BE2C (cell line): ENCODE measurements around the gene XAB2.

Source experiments
- DNase-seq: peaks from one replicate; pipeline ENCODE4 v3.0.0-alpha.2; 2020
- H3K27me3 ChIP-seq: fragments of 250-450 bp; sonication (Bioruptor Pico); 2 replicates; pipeline ENCODE4 v1.5.1; 2020; ENCODE audit warnings: mild to moderate bottlenecking
- H3K36me3 ChIP-seq: fragments of 250-450 bp; sonication (Bioruptor Pico); 2 replicates; pipeline ENCODE4 v1.5.1; 2020; ENCODE audit warnings: mild to moderate bottlenecking
- H3K4me1 ChIP-seq: fragments of 250-450 bp; sonication (Bioruptor Pico); 2 replicates; pipeline ENCODE4 v1.5.1; 2020
- H3K4me3 ChIP-seq: 2 replicates; pipeline ENCODE4 v1.5.1; 2011; ENCODE audit warnings: low read depth, low read length
- H3K9me3 ChIP-seq: fragments of 250-450 bp; sonication (Bioruptor Pico); 2 replicates; pipeline ENCODE4 v1.5.1; 2020
- TF ChIP-seq, protein P1 (sequence below): IDR thresholded peaks from 2 replicates; pipeline ENCODE4 v1.5.1; 2012; ENCODE audit warnings: mild to moderate bottlenecking, low read depth, low read length

Gene XAB2

DNA sequence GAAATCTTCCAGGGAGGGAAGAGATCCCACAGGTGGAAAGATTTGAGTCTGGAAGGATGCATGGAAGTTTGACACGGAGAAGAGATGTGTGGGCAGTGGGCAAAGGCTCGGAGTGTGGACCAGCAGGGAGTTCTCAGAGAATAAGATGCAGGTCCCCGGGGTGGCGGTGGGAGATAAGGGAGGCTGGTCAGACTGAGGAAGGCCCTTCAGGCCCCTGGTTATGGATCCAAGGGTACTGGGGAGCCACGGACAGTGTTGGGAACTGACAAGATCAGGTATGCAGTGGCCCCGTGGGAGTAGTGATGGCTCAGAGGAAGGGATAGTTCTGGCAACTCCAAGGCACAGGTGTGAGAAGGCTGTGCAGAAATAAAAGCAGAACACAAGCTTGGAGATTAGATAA, 31.2 kb downstream of the XAB2 start:
- Histone ChIP-seq H3K27me3 (peaks cover 6% of the 10 kb centered on the region; the same call in 1 of the 2 replicates), H3K4me1 (peaks cover 7% of the 10 kb centered on the region), H3K4me3 (no peak overlapping the region), H3K9me3 (no peaks in the 10 kb centered on the region), H3K36me3 (no peaks in the 10 kb centered on the region)
- TF ChIP-seq, protein P1, sequence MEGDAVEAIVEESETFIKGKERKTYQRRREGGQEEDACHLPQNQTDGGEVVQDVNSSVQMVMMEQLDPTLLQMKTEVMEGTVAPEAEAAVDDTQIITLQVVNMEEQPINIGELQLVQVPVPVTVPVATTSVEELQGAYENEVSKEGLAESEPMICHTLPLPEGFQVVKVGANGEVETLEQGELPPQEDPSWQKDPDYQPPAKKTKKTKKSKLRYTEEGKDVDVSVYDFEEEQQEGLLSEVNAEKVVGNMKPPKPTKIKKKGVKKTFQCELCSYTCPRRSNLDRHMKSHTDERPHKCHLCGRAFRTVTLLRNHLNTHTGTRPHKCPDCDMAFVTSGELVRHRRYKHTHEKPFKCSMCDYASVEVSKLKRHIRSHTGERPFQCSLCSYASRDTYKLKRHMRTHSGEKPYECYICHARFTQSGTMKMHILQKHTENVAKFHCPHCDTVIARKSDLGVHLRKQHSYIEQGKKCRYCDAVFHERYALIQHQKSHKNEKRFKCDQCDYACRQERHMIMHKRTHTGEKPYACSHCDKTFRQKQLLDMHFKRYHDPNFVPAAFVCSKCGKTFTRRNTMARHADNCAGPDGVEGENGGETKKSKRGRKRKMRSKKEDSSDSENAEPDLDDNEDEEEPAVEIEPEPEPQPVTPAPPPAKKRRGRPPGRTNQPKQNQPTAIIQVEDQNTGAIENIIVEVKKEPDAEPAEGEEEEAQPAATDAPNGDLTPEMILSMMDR: no peak
- DNase-seq: no peak

DNA sequence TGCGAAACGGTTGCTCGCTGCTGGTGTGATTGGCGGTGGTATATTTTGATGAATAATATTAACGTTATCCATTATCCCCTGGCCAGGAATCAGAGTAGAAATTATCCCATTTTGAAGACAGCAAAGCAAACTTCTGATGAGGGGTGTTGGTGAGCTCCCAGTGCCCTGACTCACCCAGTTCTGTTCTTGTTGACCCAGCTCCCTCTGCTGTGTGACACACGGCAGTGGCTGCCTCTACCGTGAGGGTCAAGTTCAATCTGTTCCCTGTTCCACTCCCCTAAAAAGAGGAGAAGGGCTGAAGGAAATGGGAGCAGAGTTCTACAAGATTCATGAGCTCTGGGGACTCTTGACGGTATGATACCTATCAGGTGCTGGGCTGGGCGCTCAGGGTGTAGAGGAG, 31.7 kb downstream of the XAB2 start:
- Histone ChIP-seq H3K4me3 (no peak overlapping the region), H3K9me3 (no peaks in the 10 kb centered on the region), H3K4me1 (peaks cover 7% of the 10 kb centered on the region), H3K36me3 (no peaks in the 10 kb centered on the region), H3K27me3 (peaks cover 6% of the 10 kb centered on the region; the same call in 1 of the 2 replicates)
- TF ChIP-seq, protein P1: no peak
- DNase-seq: no peak

DNA sequence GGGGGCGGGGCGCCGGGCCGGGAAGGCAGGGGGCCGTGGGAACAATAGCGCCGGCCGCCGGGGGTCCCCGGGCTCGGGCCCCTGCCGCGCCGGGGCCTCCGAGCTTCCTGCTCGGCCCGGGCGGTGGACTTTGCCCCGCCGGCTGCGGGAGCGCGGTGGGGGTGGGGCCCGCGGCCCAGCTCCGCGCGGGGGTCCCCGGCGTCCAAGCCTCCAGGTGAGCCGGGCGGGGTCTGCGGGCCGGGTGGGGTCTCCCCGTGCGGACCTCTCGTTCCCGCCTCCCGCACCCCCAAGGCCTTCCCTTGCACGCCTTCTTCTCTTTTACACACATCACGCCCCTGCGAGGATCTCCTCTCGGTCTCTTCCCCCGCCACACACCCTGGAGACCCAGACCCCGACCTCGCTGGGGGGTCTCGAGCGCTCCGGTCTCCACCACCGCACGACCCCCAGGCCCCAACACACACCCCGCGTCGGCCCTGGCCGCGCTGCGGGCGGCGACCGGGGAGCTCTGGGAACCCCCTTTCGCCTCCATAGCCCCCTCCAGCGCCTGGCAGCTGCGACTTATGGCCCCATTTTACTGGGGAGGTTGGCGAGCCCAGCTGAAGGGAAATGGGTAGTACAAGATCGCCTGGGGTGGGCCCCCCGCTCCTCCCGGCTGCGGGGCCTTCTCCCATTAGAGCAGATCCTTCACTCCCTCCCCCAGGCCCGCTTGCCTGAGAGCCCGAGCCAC, 33.0 kb downstream of the XAB2 start:
- Histone ChIP-seq H3K9me3 (no peaks in the 10 kb centered on the region), H3K4me3 (peak overlapping the region; percentile 46), H3K4me1 (peaks cover 7% of the 10 kb centered on the region), H3K36me3 (no peaks in the 10 kb centered on the region), H3K27me3 (peaks cover 6% of the 10 kb centered on the region; the same call in 1 of the 2 replicates)
- TF ChIP-seq, protein P1: no peak
- no peak for DNase-seq

DNA sequence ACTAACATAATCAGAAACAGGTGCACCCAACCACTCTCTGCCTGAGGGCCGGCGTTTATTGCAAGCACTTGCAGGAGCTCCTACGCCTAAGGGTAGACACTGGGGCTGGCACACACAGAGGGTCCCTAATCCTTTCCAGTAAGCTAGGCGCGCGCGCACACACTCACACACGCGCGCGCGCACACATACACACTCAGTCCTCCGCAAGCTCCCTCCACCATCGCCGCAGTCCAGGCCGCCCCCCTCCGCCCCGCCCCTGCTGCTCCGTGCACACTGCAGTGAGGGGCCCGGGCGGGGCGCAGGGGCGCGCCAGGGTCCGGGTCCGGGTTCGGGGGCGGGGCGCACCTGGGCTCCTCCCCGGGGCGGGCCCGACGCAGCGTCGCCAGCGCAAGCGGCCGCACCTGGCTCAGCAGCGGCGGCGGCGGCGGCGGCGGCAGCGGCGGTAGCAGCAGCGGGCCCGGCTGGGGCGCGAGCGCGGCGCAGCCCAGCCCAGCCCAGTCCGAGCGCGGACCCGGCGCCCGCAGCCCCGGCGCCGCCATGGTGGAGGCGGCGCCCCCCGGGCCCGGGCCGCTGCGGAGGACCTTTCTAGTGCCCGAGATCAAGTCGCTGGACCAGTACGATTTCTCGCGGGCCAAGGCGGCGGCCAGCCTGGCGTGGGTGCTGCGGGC, 33.7 kb downstream of the XAB2 start, which contains the start of gene CAMSAP3:
Gene CAMSAP3, plus strand, starts transcription at position 398 of the 668 bp plus-strand sequence. Its CDS starts 140 bp downstream, at position 538.
- Histone ChIP-seq H3K9me3 (no peaks in the 10 kb centered on the region), H3K4me3 (peak within 1 kb of the TSS; percentile 47), H3K4me1 (peaks cover 7% of the 10 kb centered on the region), H3K27me3 (peaks cover 6% of the 10 kb centered on the region; the same call in 1 of the 2 replicates), H3K36me3 (no peaks in the 10 kb centered on the region)
- peak; percentile 77 for DNase-seq
- TF ChIP-seq, protein P1: no peak

DNA sequence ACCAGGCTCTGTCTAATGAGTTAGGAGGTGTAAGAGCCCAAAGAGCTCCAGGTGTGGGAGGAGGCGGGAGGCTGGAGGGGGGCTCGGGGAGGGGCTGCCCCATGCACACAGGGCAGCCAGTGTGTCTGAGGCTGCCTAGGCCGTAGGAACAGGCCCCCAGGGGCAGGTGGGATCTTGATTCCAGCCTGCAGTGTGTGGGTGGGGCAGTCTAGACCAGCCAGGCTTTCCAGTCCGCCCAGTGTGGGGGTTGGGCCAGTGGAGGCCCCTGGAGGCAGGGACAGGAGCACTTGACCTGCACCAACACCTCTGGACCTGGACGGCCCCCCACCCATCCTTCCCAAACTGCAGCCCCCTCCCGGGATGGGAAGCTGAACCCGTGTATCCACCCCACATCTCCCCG, 39.1 kb downstream of the XAB2 start:
- Histone ChIP-seq H3K27me3 (no peaks in the 10 kb centered on the region), H3K4me1 (no peaks in the 10 kb centered on the region)

More for the DNA sequence above, 39.1 kb downstream of the XAB2 start:
- Histone ChIP-seq H3K4me3 (no peak overlapping the region), H3K36me3 (no peaks in the 10 kb centered on the region), H3K9me3 (no peaks in the 10 kb centered on the region)
- no peak for DNase-seq
- TF ChIP-seq, protein P1: no peak
